Left forelimb (tissue), 1 donor: ENCODE measurements around the gene NT5DC3.

Experiments used
- DNase-seq: peaks from one replicate; pipeline ENCODE4 v3.0.0-alpha.2; 2018; ENCODE audit warnings: low spot score

NT5DC3 gene

GRCh38 chr12:103840876-103841689 is at the start of gene NT5DC3:
NT5DC3 (minus strand) TSS chr12:103841234; CDS start chr12:103841156, 78 bp downstream.
- DNase-seq: peak; percentile 90

DNA sequence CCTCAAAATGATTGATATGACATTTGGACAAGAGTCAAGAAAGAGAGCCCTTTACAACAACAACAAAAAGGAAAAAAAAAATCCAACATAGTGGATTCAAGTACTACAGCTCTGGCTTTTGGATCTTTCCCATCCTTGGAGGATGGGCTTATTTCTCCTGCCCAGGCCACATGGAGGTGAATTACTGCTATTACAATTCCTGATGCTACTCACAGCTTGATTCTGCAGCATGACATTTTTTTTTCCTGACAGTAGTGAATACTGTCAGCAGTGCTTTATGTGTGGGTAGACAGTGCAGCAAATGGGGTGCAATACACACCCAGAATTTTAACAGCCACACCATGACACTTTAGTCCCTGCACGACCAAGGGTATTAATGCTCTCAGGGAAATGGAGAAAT is 46.7 kb upstream of the NT5DC3 start:
- DNase-seq: no peak

DNA sequence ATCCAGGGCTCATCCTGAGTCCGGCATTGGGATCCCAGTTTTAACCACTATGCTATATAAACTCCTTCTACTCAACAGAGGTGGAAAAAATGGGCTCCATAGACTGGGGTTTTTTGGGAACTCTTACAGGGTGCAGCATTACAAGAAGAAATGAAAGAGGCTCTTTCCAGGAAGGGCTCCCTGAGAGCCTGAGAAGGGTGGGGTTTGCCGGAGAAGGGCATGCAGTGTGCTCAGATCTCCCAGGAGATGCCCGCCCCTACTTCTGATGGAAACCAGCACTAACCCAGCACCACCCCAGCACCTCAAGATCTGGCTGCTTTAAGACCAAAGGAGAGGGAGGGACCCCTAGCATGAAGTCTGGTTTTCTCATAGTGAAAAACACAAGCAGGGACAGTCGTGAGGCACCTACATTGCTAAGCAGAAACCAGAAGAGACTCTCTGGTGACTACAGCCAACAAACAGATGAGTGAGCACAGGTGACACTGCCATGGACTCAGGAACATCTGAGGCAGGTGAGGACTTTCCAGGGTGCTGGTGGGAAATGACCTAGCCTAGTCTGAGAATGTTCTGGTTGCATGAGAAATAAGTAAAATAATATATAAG is 45.3 kb upstream of the NT5DC3 start:
- DNase-seq: no peak

DNA sequence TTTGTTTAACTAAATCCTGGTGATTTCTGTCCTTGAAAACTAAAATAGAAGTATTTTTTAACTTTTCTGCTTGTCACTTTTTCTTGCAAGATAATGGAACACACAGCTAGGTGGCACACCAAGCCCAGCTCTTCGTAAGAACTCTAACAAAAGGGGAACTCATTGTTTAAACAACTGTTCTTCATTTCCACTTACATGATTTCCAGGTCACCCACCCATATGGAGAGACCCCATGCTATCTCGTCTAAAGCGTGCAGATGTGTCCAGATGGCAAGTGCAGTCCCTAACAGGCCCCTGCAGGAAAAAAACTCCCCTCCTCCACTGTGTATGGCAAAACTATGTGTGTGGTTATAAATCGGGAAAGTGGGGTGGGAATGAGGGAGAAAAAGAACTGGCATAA is 43.3 kb upstream of the NT5DC3 start:
- DNase-seq: no peak

- no peak for DNase-seq
These were observed 42.9 kb upstream of the NT5DC3 start for GRCh38 chr12:103883908-103884307.

GRCh38 chr12:103882861-103883596 is 42.0 kb upstream of the NT5DC3 start:
- no peak for DNase-seq

DNA sequence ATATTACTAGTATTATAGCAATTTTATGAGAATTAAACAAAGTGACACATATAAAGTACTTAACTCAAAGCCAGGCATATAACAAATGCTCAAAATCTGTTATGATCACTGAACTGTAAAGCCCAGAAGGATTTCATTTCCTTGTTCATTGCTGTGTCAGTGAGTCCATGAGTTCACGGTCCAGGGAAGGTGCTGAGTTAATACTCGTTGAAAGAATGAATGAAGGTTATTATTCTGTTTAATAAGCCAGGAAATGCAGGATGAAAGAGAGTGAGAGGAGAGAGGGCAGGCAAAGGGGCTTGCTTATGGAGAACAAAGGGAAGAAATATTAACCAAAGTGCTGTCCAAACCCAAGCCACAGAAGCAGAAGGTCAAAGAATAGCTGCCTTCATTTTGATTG is 40.2 kb upstream of the NT5DC3 start:
- no peak for DNase-seq

DNA sequence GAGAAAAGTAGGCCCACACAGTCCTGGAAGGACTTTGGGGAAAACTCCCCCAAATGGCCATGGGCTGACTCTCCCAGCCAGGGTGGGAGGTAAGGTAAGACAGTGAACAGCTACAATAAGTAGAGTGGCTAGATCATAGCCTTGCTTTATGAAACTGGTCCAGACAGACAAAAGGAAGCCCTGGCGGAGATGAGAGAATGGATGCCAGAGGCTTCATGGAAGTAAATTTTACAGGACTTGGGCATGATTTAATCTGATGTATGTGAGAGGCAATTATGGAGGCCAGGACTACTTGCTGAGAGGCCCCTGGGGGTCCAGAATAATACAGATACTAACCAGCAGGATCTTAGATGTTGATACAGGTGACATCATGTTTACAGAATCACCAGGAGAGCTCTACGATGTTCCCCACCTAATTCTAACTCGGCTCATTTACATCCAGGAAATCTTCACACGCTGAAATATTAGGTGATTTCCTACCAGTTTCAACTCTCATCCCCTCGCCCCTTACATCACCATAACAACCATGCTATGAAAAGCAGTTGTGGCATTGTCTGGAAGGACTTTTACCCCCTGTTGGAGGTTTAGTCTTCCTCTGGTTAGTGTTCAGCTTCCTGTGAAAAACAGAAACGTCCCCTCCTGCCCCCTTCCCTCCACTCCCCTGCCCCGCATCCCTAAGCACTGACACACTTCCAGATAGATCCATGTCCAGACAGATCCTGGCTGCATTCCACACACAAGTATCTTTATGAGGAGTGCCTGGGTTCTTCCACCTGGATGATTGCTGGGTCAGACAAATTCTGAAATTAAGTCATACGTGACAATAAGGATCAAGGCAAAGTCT is 39.5 kb upstream of the NT5DC3 start:
- no peak for DNase-seq

GRCh38 chr12:103879878-103880277 is 38.8 kb upstream of the NT5DC3 start:
- no peak for DNase-seq

GRCh38 chr12:103879048-103879692 is 38.1 kb upstream of the NT5DC3 start:
- no peak for DNase-seq

DNA sequence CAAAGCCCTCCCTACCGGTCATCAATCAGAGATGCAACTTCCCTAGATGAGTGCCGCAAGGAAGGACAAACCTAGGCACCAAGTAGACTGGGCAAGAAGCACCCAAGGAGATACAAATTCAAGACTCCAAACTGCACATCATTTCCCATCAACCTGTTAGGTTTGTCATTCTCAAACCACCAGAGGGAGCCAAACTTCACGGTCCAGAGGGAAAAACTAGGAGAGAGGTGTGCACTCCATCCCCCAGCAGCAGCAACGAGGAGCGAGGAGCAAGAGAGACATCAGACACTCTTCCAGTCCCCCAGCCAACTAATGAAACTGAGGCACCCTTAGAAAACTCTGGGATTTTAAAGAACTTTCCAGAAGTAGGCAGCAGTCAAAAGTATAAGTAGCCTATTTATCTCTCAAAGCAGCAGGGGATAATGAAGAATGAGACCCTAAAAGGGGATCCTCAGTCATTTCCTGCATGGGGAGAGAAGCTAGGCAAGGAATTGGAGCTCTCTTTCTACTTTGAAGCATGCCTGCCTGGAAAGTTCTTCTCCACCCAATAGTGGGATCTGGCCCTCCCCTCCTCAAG is 37.0 kb upstream of the NT5DC3 start:
- no peak for DNase-seq

- no peak for DNase-seq
These were observed 36.3 kb upstream of the NT5DC3 start for GRCh38 chr12:103877288-103877687.

DNA sequence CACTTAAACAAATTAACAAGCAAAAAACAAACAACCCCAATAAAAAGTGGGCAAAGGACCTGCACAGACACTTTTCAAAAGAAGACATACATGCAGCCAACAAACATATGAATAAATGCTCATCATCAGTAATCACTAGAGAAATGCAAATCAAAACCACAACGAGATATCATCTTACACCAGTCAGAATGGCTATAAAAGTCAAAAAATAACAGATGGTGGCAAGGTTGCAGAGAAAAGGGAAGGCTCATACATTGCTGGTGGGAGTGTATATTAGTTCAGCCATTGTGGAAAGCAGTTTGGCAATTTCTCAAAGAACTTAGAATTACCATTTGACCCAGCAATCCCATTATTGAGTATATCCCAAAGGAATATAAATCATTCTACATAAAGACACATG is 34.6 kb upstream of the NT5DC3 start:
- no peak for DNase-seq

DNA sequence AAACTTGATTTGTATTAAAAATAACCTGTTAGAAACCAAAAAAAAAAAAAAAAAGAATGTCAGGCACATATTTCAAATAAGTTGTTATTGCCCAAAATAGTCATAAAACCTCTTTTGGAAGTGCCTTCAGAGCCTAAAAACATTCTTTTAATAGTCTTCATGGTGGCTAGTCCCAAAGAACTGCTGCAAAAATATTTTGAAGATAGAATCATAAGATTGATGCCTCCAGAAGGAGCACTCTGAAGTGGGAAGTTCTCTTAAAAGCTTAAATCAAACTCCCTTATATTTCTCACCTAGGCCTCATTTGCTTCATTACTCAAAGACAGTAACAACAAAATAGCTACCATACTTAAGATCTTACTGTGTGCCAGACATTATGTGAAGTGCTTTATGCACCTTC is 27.2 kb upstream of the NT5DC3 start:
- no peak for DNase-seq

DNA sequence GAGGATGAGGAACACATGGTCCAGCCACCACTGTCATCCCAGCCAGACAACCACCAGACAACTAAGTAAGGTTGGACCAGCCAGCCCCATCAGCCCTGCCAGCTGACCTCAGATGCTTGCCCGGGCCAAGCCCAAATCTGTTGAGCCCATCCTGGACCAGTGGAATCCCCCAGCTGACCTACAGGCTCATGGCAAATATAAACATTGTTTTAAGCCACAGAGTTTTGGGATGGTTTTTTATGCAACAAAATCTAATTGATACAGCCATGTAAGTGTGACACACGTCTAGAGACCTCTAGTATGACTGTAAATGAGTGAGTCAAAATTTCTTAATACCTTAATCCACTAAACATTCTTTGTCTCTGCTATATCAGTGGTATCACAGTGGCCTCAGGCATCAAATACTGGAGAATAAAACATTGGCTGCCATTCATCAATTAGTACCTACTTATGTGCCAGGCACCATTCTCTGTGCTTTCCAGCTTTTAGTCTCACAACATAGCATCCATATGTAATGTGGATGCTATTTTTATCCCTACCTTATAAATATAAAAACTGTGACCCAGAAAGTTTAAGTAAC is 24.2 kb upstream of the NT5DC3 start:
- no peak for DNase-seq

- DNase-seq: no peak
These were observed 23.7 kb upstream of the NT5DC3 start for GRCh38 chr12:103864710-103865109.

DNA sequence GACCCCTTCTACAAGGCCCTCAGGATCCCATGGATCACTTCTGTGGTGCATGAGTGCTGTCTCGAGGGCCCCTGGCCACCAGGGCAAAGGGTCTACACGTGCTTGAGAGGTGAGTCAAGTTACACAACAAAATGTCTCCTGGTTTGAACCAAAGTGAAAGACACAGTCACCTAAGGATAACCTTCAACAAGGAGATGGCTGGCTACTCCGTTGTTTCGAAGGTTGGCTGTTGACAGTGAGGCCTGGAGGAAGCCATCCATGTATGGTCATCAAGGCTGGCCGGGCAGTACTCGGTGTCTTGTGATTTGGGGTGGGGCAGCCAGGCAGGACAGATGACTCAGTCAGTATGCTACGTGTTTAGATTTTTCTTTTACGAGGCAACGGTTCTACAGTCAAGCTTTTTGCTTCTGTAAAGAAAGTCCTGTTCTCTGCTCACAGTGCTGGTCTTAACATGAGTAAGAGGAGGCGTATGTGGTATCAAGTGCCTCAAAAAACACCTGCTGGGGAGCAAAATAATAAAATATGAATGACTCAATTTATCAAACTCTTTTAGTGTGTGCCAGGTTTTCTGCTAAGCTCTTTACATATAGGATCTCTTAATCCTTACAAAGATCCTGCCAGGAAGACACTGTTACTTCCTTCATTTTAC is 18.0 kb upstream of the NT5DC3 start:
- no peak for DNase-seq

GRCh38 chr12:103858335-103858734 is 17.3 kb upstream of the NT5DC3 start:
- no peak for DNase-seq

- no peak for DNase-seq
These were observed 16.1 kb upstream of the NT5DC3 start for GRCh38 chr12:103857164-103857563.

DNA sequence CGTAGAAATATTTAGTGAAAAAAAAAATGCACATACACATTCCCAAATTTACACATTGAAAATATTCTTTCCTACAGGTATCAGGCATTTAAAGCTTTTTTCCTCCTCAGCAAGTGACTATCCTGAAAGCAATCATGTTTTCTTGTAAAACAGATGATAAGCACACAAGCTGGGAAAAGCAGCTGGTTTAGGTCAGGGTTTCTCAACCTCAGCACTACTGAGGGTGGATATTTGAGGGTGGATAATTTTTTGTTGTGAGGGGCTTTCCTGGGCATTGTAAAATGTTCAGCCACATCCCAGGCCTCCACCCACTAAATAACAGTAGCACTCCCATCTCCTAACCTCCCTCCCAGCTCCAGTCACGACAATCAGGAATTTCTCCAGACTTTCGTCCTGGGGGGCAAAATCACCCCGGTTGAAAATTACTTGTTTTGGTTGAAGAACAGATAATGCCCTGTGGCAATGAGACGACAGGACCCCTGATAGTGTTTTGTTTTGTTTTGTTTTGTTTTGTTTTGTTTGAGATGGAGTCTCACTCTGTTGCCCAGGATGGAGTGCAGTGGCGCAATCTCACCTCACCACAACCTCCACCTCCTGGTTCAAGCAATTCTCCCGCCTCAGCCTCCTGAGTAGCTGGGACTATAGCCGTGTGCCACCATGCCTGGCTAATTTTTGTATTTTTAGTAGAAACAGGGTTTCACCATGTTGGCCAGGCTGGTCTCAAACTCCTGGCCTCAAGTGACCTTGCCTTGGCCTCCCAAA is 15.0 kb upstream of the NT5DC3 start:
- no peak for DNase-seq
